ENCODE measurements around the gene ALDH3A2.

DNA sequence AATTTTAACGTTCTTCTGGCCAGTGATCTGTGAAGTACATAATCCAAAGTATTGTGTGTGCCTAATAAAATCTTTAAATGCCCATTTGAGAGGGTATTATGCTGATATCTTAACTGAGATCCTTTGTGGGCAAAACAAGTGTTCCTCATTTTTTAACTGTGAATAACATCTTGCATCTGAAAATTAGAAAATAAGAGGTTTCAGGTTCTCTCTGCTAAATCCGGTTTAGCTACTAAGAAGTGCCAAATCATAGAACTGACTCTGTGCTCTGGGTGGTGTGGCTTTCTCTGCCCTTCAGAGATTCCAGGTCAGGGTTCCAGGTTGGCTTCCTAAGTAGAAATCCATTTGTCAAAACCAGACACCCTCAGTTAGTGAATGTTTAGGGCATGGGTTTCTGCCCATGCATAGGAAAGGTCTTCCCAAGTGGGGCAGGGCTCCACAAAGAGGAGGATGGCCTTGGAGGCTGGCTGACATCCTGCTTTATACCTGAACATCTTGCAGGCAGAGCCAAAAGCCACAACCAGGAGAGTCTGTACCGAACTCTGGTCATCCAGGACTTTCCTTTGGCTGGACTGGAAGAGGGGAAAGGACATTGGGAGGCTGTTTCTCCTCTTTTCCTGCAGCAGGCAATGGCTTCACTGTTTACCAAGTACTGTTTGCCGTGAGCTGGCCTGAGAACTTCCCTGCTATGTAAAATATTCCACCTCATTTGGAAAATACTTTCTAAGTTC, 8.5 kb downstream of the ALDH3A2 start:
- TF ChIP-seq ZNF274 (IDR thresholded peaks at IDR 0.05; ENCODE audit: low read depth, low read length) (no peak), YY1 (IDR thresholded peaks at IDR 0.05; ENCODE audit: insufficient read depth, insufficient read length) (no peak), SUZ12 (IDR thresholded peaks at IDR 0.05; ENCODE audit: extremely low read depth, insufficient read depth, insufficient read length) (no peak)
